Neural cell (in vitro differentiated cells): ENCODE results near the gene PTPRR.

Experiments used
- EP300 ChIP-seq: fragments of 450-650 bp; conservative IDR thresholded peaks from 2 replicates; pipeline ENCODE4 v1.6.1; 2014; ENCODE audit warnings: antibody characterized with exemption, mild to moderate bottlenecking, moderate library complexity; ENCODE audit not compliant: poor library complexity, severe bottlenecking
- EZH2 ChIP-seq: fragments of 200-600, 300-800 bp; shearing (Covaris generic), sonication (generic); IDR thresholded peaks from 2 replicates; pipeline ENCODE4 v1.6.1; 2014; ENCODE audit warnings: antibody characterized with exemption, low read length, borderline replicate concordance, mild to moderate bottlenecking; ENCODE audit not compliant: insufficient read depth, poor library complexity, severe bottlenecking
- POLR2AphosphoS5 ChIP-seq: IDR thresholded peaks from 2 replicates; pipeline ENCODE4 v1.6.1; 2012
- RAD21 ChIP-seq: fragments of 450-650 bp; conservative IDR thresholded peaks from 2 replicates; pipeline ENCODE4 v1.6.1; 2014; ENCODE audit warnings: antibody characterized with exemption, mild to moderate bottlenecking, moderate library complexity
- REST ChIP-seq: IDR thresholded peaks from 2 replicates; pipeline ENCODE4 v1.6.1; 2012; ENCODE audit warnings: borderline replicate concordance
- TF ChIP-seq, protein P1 (sequence below): fragments of 450-650 bp; IDR thresholded peaks from 2 replicates; pipeline ENCODE4 v1.5.1; 2014; ENCODE audit warnings: antibody characterized with exemption, mild to moderate bottlenecking, moderate library complexity; ENCODE audit not compliant: poor library complexity, severe bottlenecking

GRCh38 chr12:70745048-70745447 is 175.5 kb downstream of the PTPRR start:
- TF ChIP-seq, protein P1, sequence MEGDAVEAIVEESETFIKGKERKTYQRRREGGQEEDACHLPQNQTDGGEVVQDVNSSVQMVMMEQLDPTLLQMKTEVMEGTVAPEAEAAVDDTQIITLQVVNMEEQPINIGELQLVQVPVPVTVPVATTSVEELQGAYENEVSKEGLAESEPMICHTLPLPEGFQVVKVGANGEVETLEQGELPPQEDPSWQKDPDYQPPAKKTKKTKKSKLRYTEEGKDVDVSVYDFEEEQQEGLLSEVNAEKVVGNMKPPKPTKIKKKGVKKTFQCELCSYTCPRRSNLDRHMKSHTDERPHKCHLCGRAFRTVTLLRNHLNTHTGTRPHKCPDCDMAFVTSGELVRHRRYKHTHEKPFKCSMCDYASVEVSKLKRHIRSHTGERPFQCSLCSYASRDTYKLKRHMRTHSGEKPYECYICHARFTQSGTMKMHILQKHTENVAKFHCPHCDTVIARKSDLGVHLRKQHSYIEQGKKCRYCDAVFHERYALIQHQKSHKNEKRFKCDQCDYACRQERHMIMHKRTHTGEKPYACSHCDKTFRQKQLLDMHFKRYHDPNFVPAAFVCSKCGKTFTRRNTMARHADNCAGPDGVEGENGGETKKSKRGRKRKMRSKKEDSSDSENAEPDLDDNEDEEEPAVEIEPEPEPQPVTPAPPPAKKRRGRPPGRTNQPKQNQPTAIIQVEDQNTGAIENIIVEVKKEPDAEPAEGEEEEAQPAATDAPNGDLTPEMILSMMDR = no peak
- TF ChIP-seq POLR2AphosphoS5 = no peak
- TF ChIP-seq EP300 = no peak
- TF ChIP-seq EZH2 = no peak
- TF ChIP-seq RAD21 = no peak
- no peak for TF ChIP-seq REST
